HUES6 (cell line): ENCODE results near the gene RIPPLY2.
A peak's percentile ranks its signal among the peaks of the same experiment; 100 is the strongest.

Source experiments
- H3K27ac ChIP-seq: 2 replicates; pipeline ENCODE4 v1.7.0; 2013; ENCODE audit warnings: low read depth, mild to moderate bottlenecking, low read length, inconsistent platforms
- H3K27me3 ChIP-seq: 2 replicates; pipeline ENCODE4 v1.6.1; 2013; ENCODE audit warnings: low read length; ENCODE audit not compliant: control insufficient read depth, insufficient read depth
- H3K36me3 ChIP-seq: 2 replicates; pipeline ENCODE4 v1.6.1; 2013; ENCODE audit warnings: low read length; ENCODE audit not compliant: control insufficient read depth, insufficient read depth
- H3K4me1 ChIP-seq: 2 replicates; pipeline ENCODE4 v1.6.1; 2013; ENCODE audit warnings: low read length; ENCODE audit not compliant: control insufficient read depth, insufficient read depth
- H3K4me3 ChIP-seq: 2 replicates; pipeline ENCODE4 v1.5.1; 2013; ENCODE audit warnings: low read depth, low read length
- H3K9ac ChIP-seq: one replicate; pipeline ENCODE4 v1.6.1; 2013; ENCODE audit warnings: mild to moderate bottlenecking, low read length
- H3K9me3 ChIP-seq: 2 replicates; pipeline ENCODE4 v1.6.1; 2013; ENCODE audit warnings: low read depth, low read length; ENCODE audit not compliant: control insufficient read depth, insufficient read depth

The RIPPLY2 gene

DNA sequence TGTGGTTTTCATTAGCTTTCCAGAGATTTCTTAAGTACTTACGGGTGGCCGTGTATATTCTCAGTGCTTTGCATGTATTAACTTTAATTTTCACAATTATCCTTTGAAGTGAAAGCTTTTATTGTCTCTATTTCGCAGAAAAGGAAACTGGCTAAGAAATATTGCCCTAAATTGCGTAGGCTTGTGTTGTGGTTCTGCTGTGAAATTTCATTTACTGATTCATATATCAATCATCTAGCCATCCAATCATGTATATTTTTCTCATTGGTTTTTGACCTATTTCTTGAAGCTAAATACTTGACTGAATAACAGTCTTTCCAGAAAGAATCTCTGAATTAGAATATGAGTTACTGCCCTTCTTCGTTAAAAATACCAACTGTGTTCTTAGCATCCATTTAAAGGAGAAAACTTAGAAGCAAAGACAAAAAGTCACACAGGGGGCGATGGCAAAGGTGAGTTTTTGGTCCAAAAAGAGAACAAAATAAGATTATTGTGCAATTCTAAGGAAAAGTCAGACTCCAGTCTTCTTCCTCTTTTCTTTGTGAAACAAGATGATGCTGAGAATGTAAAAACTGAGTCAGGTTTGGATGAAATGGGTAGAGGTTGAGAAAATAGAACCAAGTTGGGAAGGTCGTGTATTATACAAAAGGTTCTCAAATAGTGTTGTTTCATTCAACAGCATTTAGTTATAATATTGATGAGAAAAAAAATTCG is 7.8 kb downstream of the RIPPLY2 start:
- H3K4me3 ChIP-seq = peak overlapping the region; percentile 69

GRCh38 chr6:83862776-83863471 is 9.8 kb downstream of the RIPPLY2 start:
- peaks cover 25% of the 10 kb centered on the region for H3K36me3 ChIP-seq
- no peaks in the 10 kb centered on the region for H3K27me3 ChIP-seq
- H3K9ac ChIP-seq = no peak overlapping the region
- no peak overlapping the region for H3K27ac ChIP-seq
- H3K4me1 ChIP-seq = peaks cover 10% of the 10 kb centered on the region; the same call in 1 of the 2 replicates
- H3K9me3 ChIP-seq = peaks cover 14% of the 10 kb centered on the region
- no peak overlapping the region for H3K4me3 ChIP-seq

More for the DNA sequence above, 7.8 kb downstream of the RIPPLY2 start:
- Histone ChIP-seq H3K27ac (no peak overlapping the region), H3K4me1 (peaks cover 10% of the 10 kb centered on the region; the same call in 1 of the 2 replicates), H3K36me3 (peaks cover 13% of the 10 kb centered on the region), H3K27me3 (peaks cover 6% of the 10 kb centered on the region; the same call in 1 of the 2 replicates), H3K9me3 (no peaks in the 10 kb centered on the region), H3K9ac (no peak overlapping the region)

GRCh38 chr6:83867043-83867442 is 13.9 kb downstream of the RIPPLY2 start:
- no peaks in the 10 kb centered on the region for H3K4me1 ChIP-seq
- H3K27me3 ChIP-seq = no peaks in the 10 kb centered on the region
- no peak overlapping the region for H3K4me3 ChIP-seq
- H3K36me3 ChIP-seq = peaks cover 28% of the 10 kb centered on the region
- no peak overlapping the region for H3K9ac ChIP-seq
- H3K9me3 ChIP-seq = peaks cover 18% of the 10 kb centered on the region
- H3K27ac ChIP-seq = no peak overlapping the region

DNA sequence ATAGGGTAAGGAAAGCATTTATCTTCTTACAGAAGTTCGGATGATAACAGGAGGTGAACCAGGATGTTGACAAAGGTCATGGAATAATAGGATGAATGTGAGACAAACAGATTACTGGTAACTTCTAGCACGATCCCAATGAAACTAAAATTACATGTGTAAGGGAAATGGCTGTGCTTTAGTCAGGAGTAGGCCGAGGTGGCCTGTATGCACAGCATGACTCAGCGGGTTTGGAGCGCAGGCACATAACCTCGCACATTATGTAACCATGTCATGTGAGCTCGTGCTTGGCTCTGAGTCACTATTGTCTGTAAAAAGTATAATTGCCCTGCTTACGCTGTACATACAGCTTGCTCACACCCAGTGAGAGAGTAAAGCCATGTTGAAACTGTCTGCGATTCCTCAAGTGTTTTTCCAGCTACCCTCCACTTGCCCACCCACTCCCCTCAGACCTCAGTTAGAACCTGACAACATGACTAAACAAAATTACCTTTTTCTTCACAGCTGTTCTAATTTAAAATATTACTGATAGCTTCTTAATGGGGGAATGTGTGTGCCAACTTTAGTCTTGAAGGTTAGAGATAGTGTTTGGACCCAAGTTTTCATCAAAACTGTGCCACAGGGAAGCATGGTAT is 14.5 kb downstream of the RIPPLY2 start:
- no peak overlapping the region for H3K27ac ChIP-seq
- H3K4me3 ChIP-seq = no peak overlapping the region
- peaks cover 28% of the 10 kb centered on the region for H3K36me3 ChIP-seq
- no peaks in the 10 kb centered on the region for H3K27me3 ChIP-seq
- H3K4me1 ChIP-seq = no peaks in the 10 kb centered on the region
- H3K9ac ChIP-seq = no peak overlapping the region
- H3K9me3 ChIP-seq = peaks cover 18% of the 10 kb centered on the region

DNA sequence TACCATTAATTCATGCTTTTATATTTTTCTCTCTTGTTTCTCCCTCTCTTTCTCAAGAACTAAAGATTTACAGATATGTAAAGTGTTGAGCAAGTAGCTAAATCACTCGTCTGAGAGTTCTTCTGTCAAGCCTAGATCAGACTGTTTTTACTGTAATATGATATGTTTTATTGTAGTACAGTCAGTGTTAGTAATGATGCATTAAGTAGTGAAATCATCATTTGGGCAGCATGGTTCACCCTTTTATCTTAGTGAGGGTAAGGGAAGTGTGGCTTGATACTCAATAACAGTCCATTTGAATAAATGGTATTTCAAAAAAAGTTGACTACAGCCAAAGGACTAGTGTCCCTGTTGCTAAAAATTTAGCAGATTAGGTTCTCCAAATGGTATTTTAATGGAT is 15.5 kb downstream of the RIPPLY2 start:
- Histone ChIP-seq H3K4me1 (no peaks in the 10 kb centered on the region), H3K27me3 (no peaks in the 10 kb centered on the region), H3K9ac (no peak overlapping the region), H3K9me3 (peaks cover 18% of the 10 kb centered on the region), H3K36me3 (peaks cover 28% of the 10 kb centered on the region), H3K4me3 (no peak overlapping the region), H3K27ac (no peak overlapping the region)

- Histone ChIP-seq H3K9ac (no peak overlapping the region), H3K4me3 (no peak overlapping the region), H3K4me1 (no peaks in the 10 kb centered on the region), H3K36me3 (peaks cover 17% of the 10 kb centered on the region), H3K27ac (no peak overlapping the region), H3K9me3 (peaks cover 18% of the 10 kb centered on the region), H3K27me3 (no peaks in the 10 kb centered on the region)
Measured at GRCh38 chr6:83870649-83871048, 17.5 kb downstream of the RIPPLY2 start.

DNA sequence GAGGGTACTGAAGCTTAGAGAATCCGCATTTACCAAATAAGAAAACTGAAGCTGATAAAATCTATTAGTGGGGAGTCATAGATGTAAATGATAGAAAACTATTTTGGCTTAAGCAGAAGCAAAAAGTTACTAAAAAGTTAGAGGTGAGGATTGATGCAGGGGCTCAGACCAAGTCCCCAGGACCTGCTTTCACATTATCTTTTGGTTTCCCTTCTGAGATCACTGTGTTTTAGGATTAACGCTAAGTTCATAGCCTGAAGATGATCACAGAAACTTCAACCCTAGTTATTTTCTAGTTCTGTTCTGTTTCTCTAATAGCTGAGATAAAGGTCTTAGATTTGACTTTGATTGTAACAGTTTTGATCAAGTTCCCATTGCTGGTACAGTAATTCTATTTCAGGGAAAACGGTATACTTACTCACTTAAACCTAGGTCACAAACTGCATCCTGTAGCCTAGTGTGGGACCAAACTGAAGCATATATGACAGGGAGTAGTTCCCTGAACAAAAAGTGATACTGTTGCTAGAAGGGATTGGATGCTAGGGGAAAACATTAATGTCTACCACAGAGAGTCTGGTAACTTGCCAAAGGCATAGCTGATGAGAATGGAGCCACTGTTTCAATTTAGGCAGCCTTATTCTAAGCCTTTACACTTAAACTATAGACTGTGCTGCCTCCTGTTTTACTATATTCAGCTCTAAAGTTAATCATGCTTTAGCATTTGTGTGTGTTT is 19.4 kb downstream of the RIPPLY2 start:
- no peak overlapping the region for H3K9ac ChIP-seq
- H3K27ac ChIP-seq = no peak overlapping the region
- H3K4me3 ChIP-seq = no peak overlapping the region
- H3K36me3 ChIP-seq = peaks cover 5% of the 10 kb centered on the region
- H3K27me3 ChIP-seq = no peaks in the 10 kb centered on the region
- peaks cover 8% of the 10 kb centered on the region for H3K9me3 ChIP-seq
- H3K4me1 ChIP-seq = no peaks in the 10 kb centered on the region

DNA sequence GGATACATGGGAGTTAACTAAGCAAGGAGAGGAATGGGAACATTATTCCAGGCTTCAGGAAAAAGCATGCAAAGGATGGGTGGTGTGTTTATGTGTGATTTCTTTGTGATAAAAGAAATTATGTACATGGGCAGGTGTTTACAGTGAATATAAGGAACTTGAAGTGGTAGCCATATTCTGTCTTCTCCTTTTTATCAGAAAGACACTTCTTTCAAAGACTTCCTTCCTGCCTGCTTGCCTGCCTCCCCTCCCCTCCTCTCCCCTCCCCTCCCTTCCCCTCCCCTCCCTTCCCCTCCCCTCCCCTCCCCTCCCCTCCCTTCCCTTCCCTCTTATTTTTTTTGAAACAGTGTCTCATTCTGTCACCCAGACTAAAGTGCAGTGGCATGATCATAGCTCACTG is 20.7 kb downstream of the RIPPLY2 start:
- H3K4me3 ChIP-seq = no peak overlapping the region
- H3K9me3 ChIP-seq = no peaks in the 10 kb centered on the region
- H3K27me3 ChIP-seq = no peaks in the 10 kb centered on the region
- H3K4me1 ChIP-seq = no peaks in the 10 kb centered on the region; the same call in 1 of the 2 replicates
- H3K36me3 ChIP-seq = peaks cover 3% of the 10 kb centered on the region; the same call in 1 of the 2 replicates
- H3K9ac ChIP-seq = no peak overlapping the region
- H3K27ac ChIP-seq = no peak overlapping the region

DNA sequence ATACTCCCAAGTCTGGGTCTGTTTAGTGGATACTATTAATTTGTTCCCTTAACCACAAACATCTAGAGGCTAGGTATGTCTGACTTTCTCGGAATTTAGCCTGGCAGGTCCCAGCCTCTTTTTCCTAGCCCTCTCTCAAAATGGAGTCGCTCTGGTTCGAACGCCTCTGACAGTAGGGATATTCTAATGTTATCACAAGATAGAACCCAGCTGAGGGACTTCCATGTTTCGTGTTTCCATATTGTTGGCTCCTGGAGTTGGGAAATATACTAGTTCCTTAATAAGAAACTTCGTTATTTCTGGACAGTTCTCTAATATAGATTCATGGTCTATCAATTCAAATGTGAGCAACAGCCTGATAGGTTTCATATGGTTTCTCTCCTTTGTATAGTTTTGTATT is 22.7 kb downstream of the RIPPLY2 start:
- Histone ChIP-seq H3K27me3 (no peaks in the 10 kb centered on the region), H3K4me3 (no peak overlapping the region), H3K36me3 (no peaks in the 10 kb centered on the region), H3K4me1 (no peaks in the 10 kb centered on the region; the same call in 1 of the 2 replicates), H3K27ac (no peak overlapping the region), H3K9me3 (no peaks in the 10 kb centered on the region), H3K9ac (no peak overlapping the region)

DNA sequence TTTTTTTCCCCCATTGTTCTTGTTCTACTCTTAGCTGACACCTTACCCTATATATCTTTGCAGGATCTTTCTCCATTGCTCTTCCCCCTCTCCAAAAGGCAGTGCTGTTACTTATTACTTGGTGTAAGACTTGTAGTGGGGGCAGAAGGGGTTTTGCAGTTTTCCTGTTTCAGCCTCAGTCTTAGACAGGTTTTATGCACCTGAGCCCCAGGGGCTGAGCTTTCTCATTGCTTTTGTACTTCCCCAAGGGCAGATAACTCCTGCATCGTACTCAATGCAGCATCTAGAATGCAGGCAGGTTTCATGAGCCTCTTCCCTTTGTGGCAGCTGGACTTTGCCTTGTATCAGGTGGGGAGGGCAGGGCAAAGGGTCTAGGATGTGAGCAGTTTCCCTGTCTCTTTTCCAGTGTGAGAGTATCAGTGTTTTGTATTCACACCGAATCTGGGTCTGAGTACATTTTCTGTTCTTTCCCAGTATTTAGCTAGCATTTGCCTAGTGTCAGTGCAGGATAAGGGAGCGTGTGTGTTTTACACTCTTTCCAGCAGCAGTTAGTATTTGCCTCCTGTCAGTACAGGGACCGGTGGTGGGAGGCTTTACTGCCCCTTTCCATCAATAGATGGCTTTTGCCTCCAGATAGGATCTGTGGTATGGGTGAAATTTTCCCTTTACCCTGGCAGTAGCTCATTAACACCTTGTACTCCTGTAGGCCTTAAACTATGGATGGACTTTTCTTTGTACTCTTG is 25.9 kb downstream of the RIPPLY2 start:
- H3K4me3 ChIP-seq = no peak overlapping the region
- no peaks in the 10 kb centered on the region for H3K9me3 ChIP-seq
- H3K9ac ChIP-seq = no peak overlapping the region
- no peaks in the 10 kb centered on the region for H3K36me3 ChIP-seq
- H3K27ac ChIP-seq = no peak overlapping the region
- H3K27me3 ChIP-seq = no peaks in the 10 kb centered on the region
- H3K4me1 ChIP-seq = no peaks in the 10 kb centered on the region; the same call in 1 of the 2 replicates
